Measurements from ENCODE around the gene SLC16A2.

SLC16A2 gene

GRCh38 chrX:74535408-74536151 is 114.3 kb downstream of the SLC16A2 start:
- in situ Hi-C loops (cut with HindIII; ENCODE audit: low sequenced_read_pairs): no loop called here
- H3K4me3 ChIP-seq (ENCODE audit: low read depth, low read length): peak overlapping the region; percentile 39
- peak; percentile 42 for TF ChIP-seq CTCF (IDR thresholded peaks at IDR 0.05; ENCODE audit: low read depth, low read length)
- peak; percentile 67 for DNase-seq (ENCODE audit: low read depth, low spot score)

GRCh38 chrX:74536152-74536831 is 115.0 kb downstream of the SLC16A2 start:
- peak; percentile 89 for DNase-seq (ENCODE audit: low read depth, low spot score)
- peak overlapping the region; percentile 39 for H3K4me3 ChIP-seq (ENCODE audit: low read depth, low read length)
- in situ Hi-C loops (cut with HindIII; ENCODE audit: low sequenced_read_pairs): no loop called here

GRCh38 chrX:74536832-74537371 is 115.6 kb downstream of the SLC16A2 start:
- peak; percentile 18 for TF ChIP-seq CTCF (IDR thresholded peaks at IDR 0.05; ENCODE audit: low read depth, low read length)
- peak overlapping the region; percentile 39 for H3K4me3 ChIP-seq (ENCODE audit: low read depth, low read length)
- peak; percentile 40 for DNase-seq (ENCODE audit: low read depth, low spot score)
- in situ Hi-C loops (cut with HindIII; ENCODE audit: low sequenced_read_pairs): no loop called here

More at GRCh38 chrX:74536152-74536831, 115.0 kb downstream of the SLC16A2 start:
- peak; percentile 41 for TF ChIP-seq CTCF (IDR thresholded peaks at IDR 0.05; ENCODE audit: low read depth, low read length)

- in situ Hi-C loops (cut with HindIII; ENCODE audit: low sequenced_read_pairs): no loop called here
- H3K4me3 ChIP-seq (ENCODE audit: low read depth, low read length): no peak overlapping the region
- no peak for TF ChIP-seq CTCF (IDR thresholded peaks at IDR 0.05; ENCODE audit: low read depth, low read length)
- no peak for DNase-seq (ENCODE audit: low read depth, low spot score)
These were observed 119.4 kb downstream of the SLC16A2 start for GRCh38 chrX:74540635-74541249.

GRCh38 chrX:74545880-74546523 is 124.7 kb downstream of the SLC16A2 start:
- TF ChIP-seq CTCF (IDR thresholded peaks at IDR 0.05; ENCODE audit: low read depth, low read length): no peak
- H3K4me3 ChIP-seq (ENCODE audit: low read depth, low read length): no peak overlapping the region
- DNase-seq (ENCODE audit: low read depth, low spot score): no peak
- in situ Hi-C loops (cut with HindIII; ENCODE audit: low sequenced_read_pairs): no loop called here

- TF ChIP-seq CTCF (IDR thresholded peaks at IDR 0.05; ENCODE audit: low read depth, low read length): no peak
- no peak overlapping the region for H3K4me3 ChIP-seq (ENCODE audit: low read depth, low read length)
- in situ Hi-C loops (cut with HindIII; ENCODE audit: low sequenced_read_pairs): no loop called here
- DNase-seq (ENCODE audit: low read depth, low spot score): no peak
These were observed 125.7 kb downstream of the SLC16A2 start for GRCh38 chrX:74546984-74547383.

Data from astrocyte of the spinal cord (primary cell).